NCI-H345 treated with DMSO at 0.1 percent for 48 hours (cell line): ENCODE results near the gene RARA.

Experiments
- DNase-seq: peaks from one replicate; lab custom pipeline; 2025; ENCODE audit not compliant: unreplicated experiment; lab: John Stamatoyannopoulos, UW

Gene RARA

DNA sequence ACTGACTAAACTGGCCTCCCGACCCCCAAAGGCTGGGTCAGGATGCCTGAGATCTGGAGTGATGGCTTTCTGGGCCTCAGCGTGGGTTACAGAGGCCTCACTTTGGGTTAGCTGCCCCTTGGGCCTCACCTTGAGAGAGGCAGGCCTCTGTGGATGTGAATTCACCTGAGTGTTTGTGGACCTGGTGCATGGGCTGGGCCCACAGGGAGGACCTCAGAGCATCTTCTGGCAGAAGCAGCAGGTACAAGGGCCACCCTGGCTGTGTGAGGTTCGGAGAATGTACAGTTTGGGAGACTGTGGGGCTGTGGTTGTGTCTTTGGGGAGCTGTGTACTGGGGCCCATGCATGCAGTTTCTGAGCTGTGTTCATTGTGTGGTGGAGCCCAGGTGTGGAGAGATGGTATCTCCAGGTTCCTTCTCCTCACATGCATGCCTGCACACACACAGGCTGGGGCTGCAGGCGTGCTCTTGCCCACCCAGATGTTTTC is 18.3 kb downstream of the RARA start:
- no peak for DNase-seq

DNA sequence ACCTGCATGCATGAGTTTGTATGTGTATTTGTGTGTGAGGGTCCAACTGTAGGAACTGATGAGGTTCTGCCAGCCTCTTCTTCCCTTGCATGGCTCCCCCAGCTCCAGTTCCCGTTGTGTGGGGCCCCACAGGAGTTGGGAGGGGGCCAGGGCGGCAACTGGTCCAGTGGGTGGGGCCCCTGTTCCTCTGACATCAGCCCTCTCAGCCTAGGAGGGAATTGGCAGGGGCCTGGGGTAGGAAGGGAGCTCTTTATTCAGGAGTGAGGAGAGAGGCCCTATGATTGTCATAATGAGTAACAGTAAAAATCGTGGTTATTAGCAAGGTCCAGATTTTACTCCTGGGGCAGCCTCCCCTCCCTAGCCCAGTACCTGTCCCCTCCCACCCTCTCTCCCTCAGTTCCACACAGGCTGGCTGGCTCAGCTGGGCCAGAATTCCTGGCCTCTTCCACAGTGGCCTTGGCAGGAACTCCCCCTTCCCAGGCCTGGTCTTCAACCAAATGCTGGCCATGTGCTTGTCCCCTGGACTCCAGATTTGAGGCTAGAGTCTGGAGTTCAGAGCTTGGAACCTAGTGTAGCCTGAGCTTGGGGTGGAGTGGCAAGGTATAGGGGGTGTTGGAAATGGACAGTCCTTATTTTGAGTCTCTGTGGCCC is 18.9 kb downstream of the RARA start:
- DNase-seq, result no peak

DNA sequence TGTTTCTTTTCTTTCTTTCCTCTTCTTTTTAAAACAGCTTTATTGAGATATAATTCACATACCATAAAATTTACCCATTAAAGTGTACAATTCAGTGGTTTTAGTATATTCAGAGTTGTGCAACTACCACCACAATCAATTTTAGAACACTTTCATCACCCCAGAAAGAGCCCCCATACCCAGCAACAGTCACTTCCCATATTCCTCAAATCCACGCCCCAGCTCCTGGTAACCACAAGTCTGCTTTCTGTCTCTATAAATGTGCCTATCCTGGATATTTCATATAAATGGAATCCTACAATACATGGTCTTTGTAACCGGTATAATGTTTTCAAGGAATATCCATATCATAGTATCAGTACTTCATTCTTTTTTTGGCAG is 19.4 kb downstream of the RARA start:
- no peak for DNase-seq

DNA sequence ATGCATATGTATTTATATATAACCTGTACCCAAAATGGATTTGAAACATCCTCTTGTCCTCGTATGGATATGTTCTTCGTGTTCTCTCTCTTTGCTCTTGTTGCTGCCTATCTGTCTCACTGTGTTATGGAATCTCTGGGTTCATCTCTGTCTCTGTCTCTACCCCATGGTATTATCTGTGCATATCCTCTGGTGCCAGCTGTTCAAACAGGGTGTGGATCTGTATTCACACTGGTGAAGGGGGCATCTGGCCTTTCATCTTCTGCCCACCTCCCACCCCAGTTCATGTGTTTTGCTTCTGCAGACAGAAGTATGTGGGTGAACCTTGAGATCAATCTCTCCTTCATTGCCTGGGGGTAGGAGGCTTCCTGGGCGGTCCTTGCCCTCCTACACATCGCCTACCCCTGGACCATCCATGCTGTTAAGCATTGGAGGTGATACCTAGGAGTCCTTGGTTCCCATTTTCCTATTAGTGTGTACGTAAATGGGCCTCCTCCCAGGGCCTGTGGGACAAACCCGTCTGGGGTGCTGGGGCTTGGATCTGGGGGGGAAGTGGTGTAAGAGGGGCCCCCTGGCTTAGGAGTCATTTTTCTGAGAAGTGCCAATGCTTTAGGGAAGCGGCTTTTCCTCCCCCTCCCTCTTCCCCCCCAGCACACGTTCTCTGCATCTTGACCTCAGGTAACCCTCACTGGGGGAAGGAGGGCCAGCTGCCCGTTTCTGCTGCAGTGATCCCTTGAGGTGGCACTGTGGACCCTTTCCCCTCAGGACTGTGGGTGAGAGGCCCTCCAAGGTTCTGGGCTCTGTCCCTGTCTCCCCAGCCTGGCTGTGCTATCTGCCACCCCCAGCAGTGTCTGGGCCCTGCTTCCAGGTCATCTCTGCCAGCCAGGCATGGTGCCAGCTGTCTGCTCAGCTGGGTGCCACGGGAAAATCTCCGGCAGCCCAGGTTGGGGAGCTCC is 21.1 kb downstream of the RARA start:
- peak; percentile 20 for DNase-seq

DNA sequence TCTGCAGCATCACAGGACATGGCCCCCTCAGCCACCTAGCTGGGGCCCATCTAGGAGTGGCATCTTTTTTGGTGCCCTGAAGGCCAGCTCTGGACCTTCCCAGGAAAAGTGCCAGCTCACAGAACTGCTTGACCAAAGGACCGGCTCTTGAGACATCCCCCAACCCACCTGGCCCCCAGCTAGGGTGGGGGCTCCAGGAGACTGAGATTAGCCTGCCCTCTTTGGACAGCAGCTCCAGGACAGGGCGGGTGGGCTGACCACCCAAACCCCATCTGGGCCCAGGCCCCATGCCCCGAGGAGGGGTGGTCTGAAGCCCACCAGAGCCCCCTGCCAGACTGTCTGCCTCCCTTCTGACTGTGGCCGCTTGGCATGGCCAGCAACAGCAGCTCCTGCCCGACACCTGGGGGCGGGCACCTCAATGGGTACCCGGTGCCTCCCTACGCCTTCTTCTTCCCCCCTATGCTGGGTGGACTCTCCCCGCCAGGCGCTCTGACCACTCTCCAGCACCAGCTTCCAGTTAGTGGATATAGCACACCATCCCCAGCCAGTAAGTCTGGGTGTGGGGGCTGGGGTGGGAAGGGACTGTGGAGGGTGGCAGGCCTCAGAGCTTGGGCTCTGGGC is 22.0 kb downstream of the RARA start:
- no peak for DNase-seq

DNA sequence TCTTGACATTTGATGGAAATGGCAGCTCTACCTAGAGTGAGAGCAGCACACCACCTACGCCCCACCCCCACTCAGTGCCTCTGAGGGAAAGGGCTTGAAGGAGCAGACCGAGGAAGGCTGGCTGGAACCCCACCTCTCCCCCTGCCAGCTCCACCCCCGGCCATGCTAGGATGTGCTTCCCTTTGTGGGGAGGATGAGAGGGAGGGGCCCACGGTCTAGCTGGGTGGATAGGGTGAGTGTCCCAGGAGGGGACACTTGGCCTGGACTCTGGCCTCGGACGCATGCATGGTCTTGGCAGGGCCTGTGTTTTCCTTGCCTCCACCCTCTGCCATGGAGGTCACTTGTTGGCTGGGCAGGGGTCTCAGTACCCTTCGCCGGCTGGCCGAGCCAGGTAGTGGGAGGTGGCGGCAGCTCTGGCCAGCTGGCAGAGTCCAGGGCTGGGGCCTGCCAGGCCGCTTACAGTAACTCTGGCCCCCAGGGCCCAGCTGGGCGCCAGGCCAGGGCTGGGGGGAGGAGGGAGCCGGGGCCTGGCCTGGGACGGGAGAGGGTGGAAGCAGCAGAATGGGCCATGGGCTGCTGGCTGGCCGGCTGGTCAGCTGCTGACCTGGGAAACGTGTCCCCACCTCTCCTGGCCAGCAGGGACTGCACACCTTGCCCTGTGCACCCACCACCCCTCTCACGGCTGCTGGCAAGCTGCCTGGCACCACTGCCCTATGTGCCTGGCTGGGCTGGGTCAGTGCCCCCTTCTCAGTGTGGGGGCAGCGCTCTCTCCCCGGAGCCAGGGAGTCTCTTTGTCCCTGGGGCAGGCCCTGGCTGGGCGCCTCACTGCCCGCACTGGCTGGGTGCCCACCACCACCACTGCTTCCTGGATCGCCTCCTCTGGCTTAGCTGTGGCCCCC is 23.0 kb downstream of the RARA start:
- no peak for DNase-seq

DNA sequence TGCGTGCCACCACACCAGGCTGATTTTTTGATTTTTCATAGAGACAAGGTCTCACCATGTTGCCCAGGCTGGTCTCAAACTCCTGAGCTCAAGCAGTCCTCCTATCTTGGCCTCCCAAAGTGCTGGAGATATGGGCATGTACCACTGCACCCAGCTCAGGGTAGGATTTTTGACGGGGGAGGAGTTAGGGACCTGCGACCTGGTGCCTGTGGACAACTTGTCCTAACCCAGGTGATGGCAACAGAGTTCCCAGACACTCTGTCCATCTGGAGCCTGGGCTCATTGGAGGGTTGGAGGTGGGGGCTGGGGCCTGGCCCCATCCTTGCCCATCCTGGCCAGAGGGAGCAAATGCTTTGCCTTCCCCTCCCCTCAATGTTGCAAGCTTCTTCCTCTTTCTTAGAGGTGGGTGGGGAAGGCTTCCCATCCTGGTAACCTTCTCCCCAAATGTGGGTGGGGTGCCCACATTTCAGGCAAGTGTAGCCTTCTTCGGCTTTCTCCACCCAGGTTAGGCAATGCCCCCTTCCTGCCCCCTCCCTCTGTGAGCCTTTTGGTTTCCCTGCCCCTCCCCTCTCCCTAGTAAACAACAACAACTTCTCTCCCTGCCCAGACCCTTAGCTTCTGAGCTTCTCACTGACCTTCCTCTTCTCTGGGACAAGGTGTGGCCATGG is 24.9 kb downstream of the RARA start:
- no peak for DNase-seq

DNA sequence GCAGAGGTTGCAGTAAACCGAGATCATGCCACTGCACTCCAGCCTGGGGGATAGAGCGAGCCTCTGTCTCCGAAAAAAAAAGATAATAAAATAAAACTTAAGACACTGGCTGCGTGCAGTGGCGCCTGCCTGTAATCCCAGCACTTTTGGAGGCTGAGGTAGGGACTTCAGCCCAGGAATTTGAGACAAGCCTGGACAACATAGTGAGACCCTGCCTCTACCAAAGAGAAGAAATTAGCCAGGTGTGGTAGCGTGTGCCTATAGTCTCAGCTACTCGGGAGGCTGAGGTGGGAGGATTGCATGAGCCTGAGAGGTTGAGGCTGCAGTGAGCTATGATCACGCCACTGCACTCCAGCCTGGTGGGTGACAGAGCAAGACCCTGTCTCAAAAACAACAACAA is 26.6 kb downstream of the RARA start:
- no peak for DNase-seq

DNA sequence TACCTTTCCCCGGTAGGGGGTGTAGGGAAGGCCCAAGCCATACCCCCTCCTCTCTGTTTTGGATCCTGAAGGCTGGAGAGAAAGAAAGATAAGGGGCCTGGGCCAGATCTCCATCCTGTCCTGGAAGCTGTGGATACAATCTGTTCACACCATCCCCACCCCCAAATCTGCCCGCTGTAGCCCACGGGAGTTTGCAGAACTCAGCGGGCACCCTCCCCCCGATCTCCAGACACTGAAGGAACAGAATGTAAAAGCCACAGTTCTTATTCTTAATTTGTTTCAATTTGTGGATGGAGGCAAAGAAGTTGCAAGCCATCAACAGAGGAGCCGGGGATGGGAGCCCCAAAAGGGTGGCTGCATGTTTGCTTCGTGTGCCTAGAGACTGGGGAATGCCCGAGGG is 28.4 kb downstream of the RARA start:
- no peak for DNase-seq

DNA sequence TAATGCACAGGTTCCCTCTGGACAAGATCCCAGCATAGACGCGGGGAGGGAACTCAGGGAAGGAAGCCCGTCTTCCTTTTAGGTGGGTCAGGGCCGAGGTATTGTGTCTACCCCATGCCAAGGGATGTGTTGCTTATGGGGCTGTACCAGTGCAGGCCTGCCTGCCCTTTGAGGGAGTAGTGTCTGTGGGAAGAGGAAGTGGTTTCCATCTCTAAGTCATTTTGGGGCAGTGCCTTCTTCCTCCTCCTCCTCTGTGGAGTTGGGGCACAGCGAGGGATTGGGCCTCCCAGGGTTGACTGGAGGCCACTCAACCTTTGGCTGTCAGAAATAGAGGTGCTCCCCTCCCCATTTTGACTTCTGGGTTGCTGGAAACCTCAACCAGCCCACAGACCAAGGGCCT is 29.1 kb downstream of the RARA start:
- DNase-seq, result no peak

DNA sequence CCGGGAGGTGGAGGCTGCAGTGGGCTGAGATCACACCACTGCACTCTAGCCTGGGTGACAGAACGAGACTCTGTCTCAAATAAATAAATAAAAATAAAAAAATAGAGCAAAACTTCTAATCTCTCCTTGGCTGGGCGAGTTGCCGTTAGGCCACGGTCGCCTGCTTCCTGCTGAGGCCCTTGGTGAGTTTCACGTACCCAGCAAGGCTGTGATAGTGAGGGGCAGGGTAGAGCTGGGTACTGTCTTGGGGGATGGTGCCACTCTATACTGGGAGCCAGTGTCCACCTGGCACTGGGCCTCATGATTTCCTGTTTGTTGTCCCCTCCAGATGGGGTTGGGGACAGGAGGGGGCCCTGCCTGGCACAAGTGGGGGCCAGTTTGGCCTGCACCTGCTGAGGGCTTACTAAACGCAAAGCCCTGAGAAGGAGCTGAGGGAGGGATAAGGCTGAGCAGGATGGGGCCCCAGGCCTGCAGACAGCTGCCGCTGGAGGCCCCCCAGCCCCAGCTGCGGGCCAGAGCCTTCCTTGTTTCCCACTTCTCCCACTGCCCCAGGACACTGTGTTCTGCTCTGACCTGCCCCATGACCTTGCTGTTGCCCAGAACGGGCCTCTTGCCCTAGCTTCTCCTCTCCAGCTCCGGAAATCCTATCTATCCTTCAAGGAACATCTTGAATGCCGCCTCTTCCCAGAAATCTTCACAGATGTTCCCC is 30.1 kb downstream of the RARA start:
- no peak for DNase-seq

DNA sequence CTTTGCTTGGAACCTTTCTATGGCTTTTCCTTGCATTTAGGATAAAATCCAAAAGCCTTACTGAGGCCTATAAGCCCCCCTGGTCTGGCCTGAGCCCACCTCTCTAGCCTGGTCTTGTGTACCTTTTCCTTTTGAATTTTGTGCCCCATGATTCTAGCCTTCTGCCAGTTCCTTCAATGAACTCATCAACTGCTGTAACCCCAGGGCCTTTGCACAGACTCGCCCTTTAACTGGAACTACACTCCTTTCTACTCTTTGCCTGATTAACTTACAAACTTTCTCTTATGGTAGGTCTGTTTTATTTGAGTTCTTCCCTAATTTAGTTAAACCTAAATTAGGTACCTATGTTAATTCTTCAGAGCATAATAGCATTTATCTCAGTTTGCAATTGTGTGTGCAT is 31.3 kb downstream of the RARA start:
- no peak for DNase-seq

DNA sequence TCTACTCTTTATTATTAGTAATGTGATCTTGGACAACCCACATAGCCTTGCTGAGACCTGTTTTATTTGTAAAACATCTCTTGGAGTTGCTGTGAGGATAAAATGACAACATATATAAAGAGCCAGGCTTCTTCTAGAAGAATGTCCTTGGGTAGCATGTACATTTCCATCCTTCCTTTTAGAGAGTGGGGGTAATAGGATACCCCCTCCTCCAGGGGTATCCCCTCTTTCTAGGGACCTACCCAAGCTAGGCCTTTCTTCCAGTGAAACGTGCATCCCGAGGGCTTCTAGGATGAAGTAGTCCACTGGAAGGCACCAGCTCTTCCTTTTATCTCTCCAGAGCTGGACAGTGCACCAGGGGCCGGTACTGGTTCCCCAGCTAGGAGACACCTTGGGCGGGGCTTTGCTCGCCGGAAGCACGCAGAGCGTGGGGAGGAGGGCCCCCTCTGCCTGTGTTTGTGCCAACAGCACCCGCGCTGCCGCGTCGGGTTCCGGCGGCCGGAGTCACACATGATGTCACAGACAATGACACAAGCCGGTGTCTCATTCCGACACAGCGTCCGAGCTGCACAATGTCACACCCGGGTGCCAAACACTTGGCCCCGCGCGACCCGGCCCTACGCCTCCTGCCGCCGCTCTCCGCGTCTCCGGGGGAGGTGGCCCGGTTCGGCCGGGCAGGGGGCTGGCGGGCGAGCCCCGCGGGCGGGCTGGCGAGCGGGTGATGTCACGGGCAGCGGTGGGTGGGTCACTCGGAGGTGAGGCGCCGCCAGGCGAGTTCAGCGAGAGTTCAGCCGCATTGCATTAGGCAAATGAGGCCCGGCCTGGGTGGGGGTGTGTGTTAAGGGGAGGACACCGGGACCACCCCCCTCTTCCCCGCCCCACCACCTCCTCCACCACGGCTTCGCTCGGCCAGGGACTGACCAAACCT is 32.2 kb downstream of the RARA start:
- DNase-seq, result peak; percentile 26

DNA sequence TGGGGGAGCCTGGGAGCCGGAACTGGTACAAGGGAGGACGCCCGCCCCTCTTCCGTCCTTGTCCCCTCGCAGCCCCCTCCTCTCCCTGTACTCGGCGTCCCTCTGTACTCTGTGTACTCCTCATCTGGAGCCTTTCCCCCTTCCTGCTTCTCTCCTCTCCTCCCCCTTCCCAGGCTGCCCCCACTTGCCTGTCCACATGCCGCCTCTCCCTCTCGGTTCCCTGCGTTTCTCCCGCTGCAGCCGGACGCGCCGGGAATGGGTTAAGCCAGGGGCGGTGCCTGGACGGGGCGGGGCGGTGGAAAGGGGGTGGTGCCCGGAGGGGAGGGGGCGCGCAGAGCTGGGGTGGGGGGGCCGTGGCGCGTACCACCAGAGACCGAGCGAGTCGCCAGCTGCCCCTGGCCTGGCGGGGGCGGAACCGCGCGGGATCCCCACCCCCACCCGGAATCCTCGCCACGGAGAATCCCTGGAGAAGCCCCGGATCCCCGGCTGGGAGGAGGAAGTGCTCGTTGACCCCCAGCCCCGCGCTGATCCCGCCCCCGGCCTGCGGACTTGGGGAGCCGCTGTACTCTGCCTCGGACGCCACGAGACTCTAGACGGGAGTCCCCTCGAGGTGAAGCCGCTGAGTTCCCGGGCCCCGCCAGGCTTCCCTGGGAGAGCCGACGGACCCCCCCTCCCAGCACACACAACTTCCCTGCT is 33.0 kb downstream of the RARA start:
- DNase-seq, result no peak

DNA sequence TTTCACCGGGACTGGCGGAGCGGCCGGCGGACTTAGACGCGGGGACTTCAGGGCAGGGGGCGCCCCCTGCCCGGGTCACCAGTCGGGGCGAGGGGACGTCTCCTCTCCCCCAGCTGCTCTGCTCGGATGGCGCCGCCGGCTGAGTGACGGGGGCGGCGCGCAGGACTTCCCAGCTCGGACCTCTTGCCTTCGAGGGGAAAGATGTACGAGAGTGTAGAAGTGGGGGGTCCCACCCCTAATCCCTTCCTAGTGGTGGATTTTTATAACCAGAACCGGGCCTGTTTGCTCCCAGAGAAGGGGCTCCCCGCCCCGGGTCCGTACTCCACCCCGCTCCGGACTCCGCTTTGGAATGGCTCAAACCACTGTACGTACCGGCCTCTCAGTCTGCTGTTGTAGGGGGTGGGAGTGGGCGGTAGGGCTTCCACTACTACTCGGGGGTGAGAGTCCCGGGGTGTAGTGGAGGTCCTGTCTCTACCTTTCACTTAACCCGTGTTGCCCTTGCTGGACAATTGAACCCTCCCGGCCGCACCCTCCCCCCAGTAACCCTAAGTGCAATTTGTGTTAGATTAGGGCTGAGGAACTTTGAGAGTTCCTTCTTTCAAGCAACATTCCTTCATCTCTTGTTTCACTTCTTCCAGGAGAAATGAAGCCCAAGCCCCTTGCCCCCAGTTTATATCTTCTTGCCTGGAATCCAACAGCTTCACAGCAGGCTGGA is 33.7 kb downstream of the RARA start:
- DNase-seq, result no peak

DNA sequence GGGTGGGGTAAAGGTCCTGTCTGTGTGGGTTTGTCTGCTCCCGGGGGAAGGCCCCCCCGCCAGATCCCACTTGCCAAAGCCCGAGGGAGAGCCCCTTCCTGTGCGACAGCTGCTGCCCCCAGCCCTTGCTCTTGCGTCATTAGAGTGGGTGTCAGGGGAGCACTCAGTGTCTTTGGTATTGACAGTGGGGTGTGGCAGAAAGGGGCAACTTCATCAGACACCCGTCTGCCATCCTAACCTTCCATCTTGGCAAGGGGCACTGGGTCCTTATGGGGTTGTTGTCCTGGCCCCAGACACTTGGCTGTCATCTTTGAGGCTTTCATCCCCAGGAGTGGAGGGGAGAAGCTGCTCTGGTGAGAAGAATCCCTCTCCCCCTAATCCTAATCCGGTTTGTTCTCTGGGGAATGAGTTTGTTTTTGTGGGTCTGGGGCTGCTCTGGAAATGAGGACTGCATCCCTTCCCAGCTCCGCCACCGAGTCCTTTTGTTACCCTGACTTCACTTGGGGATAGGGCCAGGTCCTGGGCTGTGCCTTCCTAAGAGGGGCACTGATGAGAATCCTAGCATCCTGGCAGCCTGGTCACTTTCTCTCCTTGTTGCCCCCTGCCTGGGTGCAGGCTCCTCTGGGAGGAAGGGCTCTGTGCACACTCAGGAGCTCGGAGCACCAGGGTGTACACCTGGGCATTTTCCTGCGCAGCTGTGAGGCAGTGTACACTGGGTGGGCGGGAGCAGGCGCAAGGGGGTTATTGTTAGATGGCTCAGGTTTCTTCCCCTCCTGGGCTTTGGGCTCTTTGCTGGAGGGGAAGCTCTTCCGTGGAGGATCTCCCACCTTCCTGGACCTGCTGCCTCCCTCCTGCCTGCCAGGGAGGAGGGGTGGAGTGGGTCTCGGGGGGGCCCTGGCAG is 34.5 kb downstream of the RARA start:
- no peak for DNase-seq
